GM12878 (cell line): Measurements from ENCODE around the gene EDC3.

Source experiments
- CBFB ChIP-seq: IDR thresholded peaks from 2 replicates; pipeline ENCODE4 v1.6.1; 2016; ENCODE audit warnings: antibody characterized with exemption, low read depth
- HDAC6 ChIP-seq: fragments of 200-600 bp; sonication (generic); IDR thresholded peaks from one replicate; pipeline ENCODE4 v1.8.0; 2017; ENCODE audit warnings: antibody characterized with exemption; ENCODE audit not compliant: unreplicated experiment
- MYC ChIP-seq: IDR thresholded peaks from 2 replicates; pipeline ENCODE4 v1.6.1; 2011; ENCODE audit warnings: mild to moderate bottlenecking, low read length, moderate library complexity, inconsistent platforms; ENCODE audit not compliant: insufficient read depth, insufficient replicate concordance, insufficient read length, severe bottlenecking
- POLR2A ChIP-seq: IDR thresholded peaks from 2 replicates; pipeline ENCODE4 v1.6.1; 2011; ENCODE audit warnings: low read depth, mild to moderate bottlenecking, low read length
- POLR2AphosphoS5 ChIP-seq: IDR thresholded peaks from 2 replicates; pipeline ENCODE4 v1.6.1; 2011; ENCODE audit warnings: mild to moderate bottlenecking, low read length, inconsistent platforms
- RAD21 ChIP-seq: IDR thresholded peaks from 2 replicates; pipeline ENCODE4 v1.6.1; 2011; ENCODE audit warnings: mild to moderate bottlenecking, low read depth, low read length, moderate library complexity; ENCODE audit not compliant: insufficient read depth
- RAD51 ChIP-seq: fragments of 450-650 bp; IDR thresholded peaks from 2 replicates; pipeline ENCODE4 v1.6.1; 2016; ENCODE audit warnings: moderate library complexity, mild to moderate bottlenecking, inconsistent platforms
- ZNF274 ChIP-seq: IDR thresholded peaks from one replicate; pipeline ENCODE4 v1.8.0; 2011; ENCODE audit not compliant: insufficient read length, insufficient read depth
- TF ChIP-seq, protein P1 (sequence below), 3 experiments: IDR thresholded peaks in 2 of 3; conservative IDR thresholded peaks in 1 of 3; 2 replicates each; pipeline ENCODE4 v1.5.1; 2011; ENCODE audit warnings: low read depth in 3 of 3, low read length in 3 of 3, mild to moderate bottlenecking in 3 of 3, control low read depth in 2 of 3, moderate library complexity in 2 of 3, inconsistent platforms in 1 of 3, mixed read lengths in 1 of 3; ENCODE audit not compliant: control insufficient read depth in 2 of 3, insufficient read depth in 1 of 3; ENCODE audit errors: extremely low read depth in 1 of 3
- TF ChIP-seq, protein P2 (sequence below): IDR thresholded peaks from 2 replicates; pipeline ENCODE4 v1.6.1; 2011; ENCODE audit warnings: mild to moderate bottlenecking, low read depth, low read length, moderate library complexity; ENCODE audit not compliant: insufficient replicate concordance

DNA sequence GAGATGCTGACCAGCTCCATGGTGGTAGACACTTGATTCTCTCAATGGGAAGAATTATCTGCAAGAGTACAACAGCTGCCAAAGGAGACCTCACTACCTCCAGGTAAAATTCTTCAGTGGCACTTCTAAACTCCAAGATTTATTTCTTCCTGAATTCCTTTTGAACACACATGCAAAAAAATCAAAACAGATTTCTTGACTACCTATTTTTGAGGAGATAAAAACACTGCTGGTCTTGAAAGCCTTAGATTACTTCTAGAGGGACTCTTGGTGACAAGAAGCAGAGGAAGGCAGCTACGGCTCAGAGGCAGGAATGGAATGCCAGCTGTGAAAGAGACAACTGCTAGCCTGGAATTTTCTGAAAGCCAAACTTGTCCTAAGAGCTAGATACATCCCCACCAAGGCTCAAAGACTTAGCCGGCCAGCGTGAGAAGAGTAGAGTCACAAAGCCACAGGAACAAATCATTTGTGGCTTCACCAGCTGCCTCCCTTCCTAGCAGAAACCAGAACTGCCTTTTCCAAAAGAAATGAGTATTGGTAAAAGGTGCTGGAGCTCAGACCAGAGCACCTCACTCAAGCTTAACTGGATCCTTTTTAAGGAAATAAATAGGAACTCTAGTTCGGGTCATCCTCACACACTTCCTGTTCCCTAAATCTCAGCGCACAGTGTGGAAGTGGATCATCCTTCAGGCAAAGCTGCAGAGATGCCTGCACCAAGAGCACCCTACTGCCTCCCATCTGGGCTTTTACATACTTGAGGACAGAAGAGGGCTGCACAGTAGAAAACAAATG lies 47.6 kb downstream of the EDC3 start:
- TF ChIP-seq MYC: no peak
- TF ChIP-seq ZNF274: no peak
- TF ChIP-seq HDAC6: no peak
- no peak for TF ChIP-seq CBFB
- no peak for TF ChIP-seq POLR2AphosphoS5
- no peak for TF ChIP-seq RAD51
- TF ChIP-seq, protein P1, sequence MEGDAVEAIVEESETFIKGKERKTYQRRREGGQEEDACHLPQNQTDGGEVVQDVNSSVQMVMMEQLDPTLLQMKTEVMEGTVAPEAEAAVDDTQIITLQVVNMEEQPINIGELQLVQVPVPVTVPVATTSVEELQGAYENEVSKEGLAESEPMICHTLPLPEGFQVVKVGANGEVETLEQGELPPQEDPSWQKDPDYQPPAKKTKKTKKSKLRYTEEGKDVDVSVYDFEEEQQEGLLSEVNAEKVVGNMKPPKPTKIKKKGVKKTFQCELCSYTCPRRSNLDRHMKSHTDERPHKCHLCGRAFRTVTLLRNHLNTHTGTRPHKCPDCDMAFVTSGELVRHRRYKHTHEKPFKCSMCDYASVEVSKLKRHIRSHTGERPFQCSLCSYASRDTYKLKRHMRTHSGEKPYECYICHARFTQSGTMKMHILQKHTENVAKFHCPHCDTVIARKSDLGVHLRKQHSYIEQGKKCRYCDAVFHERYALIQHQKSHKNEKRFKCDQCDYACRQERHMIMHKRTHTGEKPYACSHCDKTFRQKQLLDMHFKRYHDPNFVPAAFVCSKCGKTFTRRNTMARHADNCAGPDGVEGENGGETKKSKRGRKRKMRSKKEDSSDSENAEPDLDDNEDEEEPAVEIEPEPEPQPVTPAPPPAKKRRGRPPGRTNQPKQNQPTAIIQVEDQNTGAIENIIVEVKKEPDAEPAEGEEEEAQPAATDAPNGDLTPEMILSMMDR (IDR thresholded peaks at IDR 0.05 in 2 of 3, conservative IDR thresholded peaks at IDR 0.05 in 1 of 3; ENCODE audit: control insufficient read depth in 2 of 3, extremely low read depth in 1 of 3, insufficient read depth in 1 of 3, low read depth in 3 of 3, low read length in 3 of 3): no peak
- TF ChIP-seq RAD21: no peak
- TF ChIP-seq POLR2A: no peak
- TF ChIP-seq, protein P2, sequence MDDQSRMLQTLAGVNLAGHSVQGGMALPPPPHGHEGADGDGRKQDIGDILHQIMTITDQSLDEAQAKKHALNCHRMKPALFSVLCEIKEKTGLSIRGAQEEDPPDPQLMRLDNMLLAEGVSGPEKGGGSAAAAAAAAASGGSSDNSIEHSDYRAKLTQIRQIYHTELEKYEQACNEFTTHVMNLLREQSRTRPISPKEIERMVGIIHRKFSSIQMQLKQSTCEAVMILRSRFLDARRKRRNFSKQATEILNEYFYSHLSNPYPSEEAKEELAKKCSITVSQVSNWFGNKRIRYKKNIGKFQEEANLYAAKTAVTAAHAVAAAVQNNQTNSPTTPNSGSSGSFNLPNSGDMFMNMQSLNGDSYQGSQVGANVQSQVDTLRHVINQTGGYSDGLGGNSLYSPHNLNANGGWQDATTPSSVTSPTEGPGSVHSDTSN: no peak
